ENCODE data around the gene KCNQ1. TPM values are rescaled to one million over a fixed set of nuclear protein-coding genes. Genes with fewer than 3 reads are reported as not detected.

KCNQ1 gene
- total RNA-seq, 1 experiment from 2014 or later, result not detected

DNA sequence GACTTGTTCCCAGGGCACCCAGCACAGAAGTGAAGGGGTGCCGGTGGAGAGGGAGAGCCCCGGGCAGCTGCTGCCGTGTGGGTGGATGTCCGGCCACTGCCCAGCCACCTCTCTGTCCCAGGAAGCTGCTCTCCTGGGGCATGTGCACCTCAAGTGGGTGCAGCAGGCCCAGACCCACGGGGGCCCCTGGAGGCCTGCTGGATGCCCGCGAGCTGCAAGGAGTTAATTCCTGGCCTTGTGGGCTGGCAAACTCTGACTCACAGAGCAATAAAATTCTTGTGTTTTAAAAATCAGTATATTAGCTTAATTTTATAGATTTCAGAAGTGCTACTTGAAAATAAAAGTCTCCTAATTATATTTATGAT lies 292.4 kb downstream of the KCNQ1 start:
- H3K4me3 ChIP-seq, result no peak overlapping the region
- H3K36me3 ChIP-seq (ENCODE audit: low read depth), result no peaks in the 10 kb centered on the region
- TF ChIP-seq, protein P1, sequence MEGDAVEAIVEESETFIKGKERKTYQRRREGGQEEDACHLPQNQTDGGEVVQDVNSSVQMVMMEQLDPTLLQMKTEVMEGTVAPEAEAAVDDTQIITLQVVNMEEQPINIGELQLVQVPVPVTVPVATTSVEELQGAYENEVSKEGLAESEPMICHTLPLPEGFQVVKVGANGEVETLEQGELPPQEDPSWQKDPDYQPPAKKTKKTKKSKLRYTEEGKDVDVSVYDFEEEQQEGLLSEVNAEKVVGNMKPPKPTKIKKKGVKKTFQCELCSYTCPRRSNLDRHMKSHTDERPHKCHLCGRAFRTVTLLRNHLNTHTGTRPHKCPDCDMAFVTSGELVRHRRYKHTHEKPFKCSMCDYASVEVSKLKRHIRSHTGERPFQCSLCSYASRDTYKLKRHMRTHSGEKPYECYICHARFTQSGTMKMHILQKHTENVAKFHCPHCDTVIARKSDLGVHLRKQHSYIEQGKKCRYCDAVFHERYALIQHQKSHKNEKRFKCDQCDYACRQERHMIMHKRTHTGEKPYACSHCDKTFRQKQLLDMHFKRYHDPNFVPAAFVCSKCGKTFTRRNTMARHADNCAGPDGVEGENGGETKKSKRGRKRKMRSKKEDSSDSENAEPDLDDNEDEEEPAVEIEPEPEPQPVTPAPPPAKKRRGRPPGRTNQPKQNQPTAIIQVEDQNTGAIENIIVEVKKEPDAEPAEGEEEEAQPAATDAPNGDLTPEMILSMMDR (conservative IDR thresholded peaks at IDR 0.05), result no peak
- no peak for TF ChIP-seq EZH2 (IDR thresholded peaks at IDR 0.05; ENCODE audit: low read depth)
- POLR2A ChIA-PET (ENCODE audit: unreplicated experiment), result no interaction called here
- CTCF ChIA-PET, result no interaction called here
- H3K79me2 ChIP-seq (ENCODE audit: low read depth), result no peaks in the 10 kb centered on the region
- H2AFZ ChIP-seq, result no peak overlapping the region
- H3F3A ChIP-seq (ENCODE audit: insufficient read depth, low read depth), result 0 out of 2 replicates have a peak, but pooled peaks cover 10% of the 10 kb centered on the region
- DNase-seq, result no peak
- H3K4me1 ChIP-seq (replicated peaks; ENCODE audit: insufficient read depth), result peaks cover 17% of the 10 kb centered on the region
- no peaks in the 10 kb centered on the region for H3K9me3 ChIP-seq (ENCODE audit: insufficient read depth, low read depth)
- H3K9me2 ChIP-seq (ENCODE audit: insufficient read depth), result no peaks in the 10 kb centered on the region
- H3K27ac ChIP-seq, result no peak overlapping the region
- BruUV-seq (replicated peaks), result no TSS peak
- intact Hi-C loops (cut with micrococcal nuclease; ENCODE audit: unreplicated experiment), result no loop called here
- H4K20me1 ChIP-seq (ENCODE audit: insufficient read depth), result no peaks in the 10 kb centered on the region
- H3K4me2 ChIP-seq, result no peak overlapping the region
- no peaks in the 10 kb centered on the region for H3K27me3 ChIP-seq (ENCODE audit: insufficient read depth, low read depth)

DNA sequence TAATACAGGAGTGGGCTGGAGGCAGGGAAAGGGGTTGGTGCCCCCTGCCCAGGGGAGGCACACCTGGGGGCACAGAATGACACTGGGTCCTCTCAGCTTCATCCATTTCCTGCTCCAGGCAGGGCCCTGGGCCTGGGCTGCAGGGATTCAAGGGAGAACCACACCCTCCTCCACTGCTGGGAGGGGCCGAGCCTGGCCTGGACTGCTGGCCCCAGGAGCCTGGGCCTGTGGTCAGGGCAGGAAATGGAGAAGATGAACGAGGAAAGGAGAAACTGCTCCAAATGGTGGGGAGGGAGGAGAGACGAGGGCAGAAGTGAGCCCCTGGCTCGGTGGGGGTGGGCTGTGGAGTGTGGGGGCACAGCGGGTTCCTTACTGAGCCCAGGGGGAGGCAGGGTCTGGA lies 293.1 kb downstream of the KCNQ1 start:
- Histone ChIP-seq H3F3A (ENCODE audit: insufficient read depth, low read depth) (0 out of 2 replicates have a peak, but pooled peaks cover 12% of the 10 kb centered on the region), H3K36me3 (ENCODE audit: low read depth) (no peaks in the 10 kb centered on the region), H3K27me3 (ENCODE audit: insufficient read depth, low read depth) (no peaks in the 10 kb centered on the region), H3K9me3 (ENCODE audit: insufficient read depth, low read depth) (no peaks in the 10 kb centered on the region), H3K9me2 (ENCODE audit: insufficient read depth) (no peaks in the 10 kb centered on the region), H3K27ac (no peak overlapping the region), H3K4me3 (no peak overlapping the region), H2AFZ (no peak overlapping the region), H3K79me2 (ENCODE audit: low read depth) (no peaks in the 10 kb centered on the region), H4K20me1 (ENCODE audit: insufficient read depth) (no peaks in the 10 kb centered on the region), H3K4me2 (no peak overlapping the region), H3K4me1 (replicated peaks; ENCODE audit: insufficient read depth) (peaks cover 23% of the 10 kb centered on the region)
- intact Hi-C loops (cut with micrococcal nuclease; ENCODE audit: unreplicated experiment), result no loop called here
- BruUV-seq (replicated peaks), result no TSS peak
- CTCF ChIA-PET, result no interaction called here
- POLR2A ChIA-PET (ENCODE audit: unreplicated experiment), result no interaction called here
- peak in 1 of 2 experiments; percentile 25 for DNase-seq
- no peak for TF ChIP-seq EZH2 (IDR thresholded peaks at IDR 0.05; ENCODE audit: low read depth)
- TF ChIP-seq, protein P1 (conservative IDR thresholded peaks at IDR 0.05), result no peak

DNA sequence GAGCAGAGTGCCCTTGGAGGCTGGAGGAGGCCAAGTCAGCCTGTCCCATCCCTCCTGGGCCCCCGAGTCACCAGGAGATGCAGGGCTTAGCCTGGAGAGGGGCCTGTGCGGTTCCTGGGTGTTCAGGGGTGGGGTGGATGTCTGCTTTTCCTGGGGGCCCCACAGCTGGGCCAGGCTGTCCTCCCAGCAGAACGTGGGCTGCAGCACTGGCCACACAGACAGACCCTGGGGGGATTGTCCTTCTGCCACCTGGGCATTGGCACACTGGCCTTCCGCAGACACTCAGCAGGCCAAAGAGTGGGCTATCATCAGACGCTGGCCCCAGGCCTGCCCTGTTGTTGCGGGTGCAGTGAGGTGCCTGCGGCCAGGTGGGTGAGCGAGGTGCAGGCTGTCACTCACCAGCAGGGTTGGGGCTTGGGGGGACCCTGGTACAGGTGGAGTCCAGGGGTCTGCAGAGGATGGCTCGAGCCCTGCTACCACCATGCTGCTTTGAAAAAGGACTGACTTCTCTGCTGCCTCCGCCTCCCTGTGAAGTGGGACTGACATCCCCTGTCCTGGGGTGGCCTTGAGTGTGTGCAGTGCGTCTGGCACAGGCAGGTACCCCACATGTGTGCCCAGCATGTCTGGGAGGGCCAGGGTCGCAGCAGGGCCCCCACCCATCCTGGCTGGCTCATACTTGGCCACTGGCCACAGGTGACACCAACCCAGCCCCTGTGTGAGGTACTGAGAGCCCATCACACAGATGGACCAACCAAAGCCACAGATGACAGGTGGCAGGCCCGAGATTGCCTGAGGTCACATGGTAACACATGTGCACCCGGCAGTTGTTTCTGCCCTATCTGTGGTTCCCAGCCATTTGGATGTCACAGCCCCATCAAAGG lies 294.0 kb downstream of the KCNQ1 start:
- TF ChIP-seq EZH2 (IDR thresholded peaks at IDR 0.05; ENCODE audit: low read depth), result no peak
- TF ChIP-seq, protein P1 (conservative IDR thresholded peaks at IDR 0.05), result no peak
- 0 out of 2 replicates have a peak, but pooled peaks cover 12% of the 10 kb centered on the region for H3F3A ChIP-seq (ENCODE audit: insufficient read depth, low read depth)
- intact Hi-C loops (cut with micrococcal nuclease; ENCODE audit: unreplicated experiment), result no loop called here
- H3K4me3 ChIP-seq, result no peak overlapping the region
- H3K9me3 ChIP-seq (ENCODE audit: insufficient read depth, low read depth), result no peaks in the 10 kb centered on the region
- H3K4me2 ChIP-seq, result no peak overlapping the region
- no peak overlapping the region for H2AFZ ChIP-seq
- peaks cover 23% of the 10 kb centered on the region for H3K4me1 ChIP-seq (replicated peaks; ENCODE audit: insufficient read depth)
- ChIA-PET CTCF (no interaction called here), POLR2A (ENCODE audit: unreplicated experiment) (no interaction called here)
- H3K27ac ChIP-seq, result no peak overlapping the region
- no peaks in the 10 kb centered on the region for H4K20me1 ChIP-seq (ENCODE audit: insufficient read depth)
- no peaks in the 10 kb centered on the region for H3K27me3 ChIP-seq (ENCODE audit: insufficient read depth, low read depth)
- H3K36me3 ChIP-seq (ENCODE audit: low read depth), result no peaks in the 10 kb centered on the region
- no TSS peak for BruUV-seq (replicated peaks)
- no peaks in the 10 kb centered on the region for H3K79me2 ChIP-seq (ENCODE audit: low read depth)
- H3K9me2 ChIP-seq (ENCODE audit: insufficient read depth), result no peaks in the 10 kb centered on the region
- no peak for DNase-seq
